ENCODE data around the gene NR4A3.
"Not testable (repeated sequence)": the region's sequence is repeated elsewhere in the genome, so short reads cannot be mapped to it uniquely, and the experiment has no call there.

NR4A3 gene

GRCh38 chr9:99821396-99822108 lies at the start of gene NR4A3:
TSS of gene NR4A3 (plus strand) at chr9:99821885. CDS start at chr9:99828043, 6,158 bp downstream.
- in situ Hi-C loops (cut with HindIII; ENCODE audit: low pct_unique_long_range_greater_than_20kb, low sequenced_read_pairs), result no loop called here
- peak; percentile 91 to 97 for DNase-seq (ENCODE audit: low read depth in 1 of 2, low spot score in 1 of 2)
- TF ChIP-seq JUND (IDR thresholded peaks at IDR 0.05; ENCODE audit: low read depth), result no peak

- no peak for TF ChIP-seq JUND (IDR thresholded peaks at IDR 0.05; ENCODE audit: low read depth)
- no peak for DNase-seq (ENCODE audit: low read depth in 1 of 2, low spot score in 1 of 2)
- in situ Hi-C loops (cut with HindIII; ENCODE audit: low pct_unique_long_range_greater_than_20kb, low sequenced_read_pairs), result no loop called here
Observed at GRCh38 chr9:99773468-99774138, 48.1 kb upstream of the NR4A3 start.

- in situ Hi-C loops (cut with HindIII; ENCODE audit: low pct_unique_long_range_greater_than_20kb, low sequenced_read_pairs), result no loop called here
- no peak for DNase-seq (ENCODE audit: low read depth in 1 of 2, low spot score in 1 of 2)
- TF ChIP-seq JUND (IDR thresholded peaks at IDR 0.05; ENCODE audit: low read depth), result no peak
Observed at GRCh38 chr9:99778308-99778707, 43.4 kb upstream of the NR4A3 start.

GRCh38 chr9:99778836-99779235 lies 42.8 kb upstream of the NR4A3 start:
- DNase-seq (ENCODE audit: low read depth in 1 of 2, low spot score in 1 of 2), result no peak
- TF ChIP-seq JUND (IDR thresholded peaks at IDR 0.05; ENCODE audit: low read depth), result no peak
- in situ Hi-C loops (cut with HindIII; ENCODE audit: low pct_unique_long_range_greater_than_20kb, low sequenced_read_pairs), result no loop called here

DNA sequence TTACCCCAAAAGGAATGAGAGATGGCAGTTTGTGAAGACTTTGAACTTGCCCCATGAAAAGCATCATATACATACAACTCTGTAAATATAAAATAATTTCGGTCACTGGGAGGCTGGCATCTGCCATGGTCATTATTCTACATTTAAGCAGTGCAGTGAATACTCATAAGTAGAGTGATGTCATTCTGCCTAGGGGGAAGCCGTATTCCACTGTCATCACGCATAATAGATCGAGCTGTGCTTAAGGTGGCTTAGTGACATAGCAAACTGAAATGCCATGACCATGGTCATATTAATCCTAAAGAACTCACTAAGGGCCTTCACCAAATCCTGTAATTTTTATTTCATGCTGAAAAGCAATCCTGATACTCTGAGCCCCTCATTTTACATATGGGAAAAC lies 42.4 kb upstream of the NR4A3 start:
- in situ Hi-C loops (cut with HindIII; ENCODE audit: low pct_unique_long_range_greater_than_20kb, low sequenced_read_pairs), result no loop called here
- no peak for DNase-seq (ENCODE audit: low read depth in 1 of 2, low spot score in 1 of 2)
- TF ChIP-seq JUND (IDR thresholded peaks at IDR 0.05; ENCODE audit: low read depth), result no peak

- DNase-seq (ENCODE audit: low read depth in 1 of 2, low spot score in 1 of 2); in situ Hi-C loops (cut with HindIII; ENCODE audit: low pct_unique_long_range_greater_than_20kb, low sequenced_read_pairs): not testable (repeated sequence)
Observed at GRCh38 chr9:99782349-99782748, 39.3 kb upstream of the NR4A3 start.

DNA sequence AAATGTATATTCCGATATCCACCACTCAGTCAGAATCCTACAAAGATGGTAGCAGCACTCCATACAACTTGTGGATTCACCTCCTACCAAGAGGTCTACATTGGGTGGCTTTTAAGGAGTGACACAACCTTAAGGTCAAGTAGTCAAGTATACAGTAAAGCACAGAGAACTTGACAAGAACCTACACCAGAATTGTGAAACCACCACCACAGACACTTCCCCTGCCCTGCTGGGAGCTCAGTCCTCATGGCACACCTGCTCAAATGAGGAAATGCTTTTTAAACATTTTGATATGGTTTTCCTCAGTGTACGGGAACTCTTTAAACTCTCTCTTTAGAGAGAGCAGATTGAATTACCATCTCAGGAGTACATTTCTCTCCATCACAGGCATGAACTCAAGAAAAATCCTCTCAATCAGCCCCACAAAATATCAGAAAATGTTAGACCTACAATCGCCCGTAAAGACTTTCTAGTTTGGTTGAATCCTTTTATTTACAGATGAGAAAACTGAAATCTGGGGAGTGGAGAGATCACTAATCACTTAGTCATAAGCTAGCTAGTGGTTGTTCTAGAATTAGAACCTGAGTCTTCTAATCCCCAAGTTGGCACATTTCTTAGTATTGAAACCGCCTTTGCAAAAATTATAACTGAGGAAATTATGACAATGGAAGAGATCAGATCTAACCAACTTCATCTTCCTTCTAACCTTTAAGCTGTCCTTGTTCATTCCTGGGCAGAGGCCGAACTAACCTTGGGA lies 38.5 kb upstream of the NR4A3 start:
- DNase-seq (ENCODE audit: low read depth in 1 of 2, low spot score in 1 of 2), result no peak

GRCh38 chr9:99783799-99784198 lies 37.9 kb upstream of the NR4A3 start:
- in situ Hi-C loops (cut with HindIII; ENCODE audit: low pct_unique_long_range_greater_than_20kb, low sequenced_read_pairs), result no loop called here
- no peak for DNase-seq (ENCODE audit: low read depth in 1 of 2, low spot score in 1 of 2)
- no peak for TF ChIP-seq JUND (IDR thresholded peaks at IDR 0.05; ENCODE audit: low read depth)

More for the DNA sequence above, 38.5 kb upstream of the NR4A3 start:
- TF ChIP-seq JUND (IDR thresholded peaks at IDR 0.05; ENCODE audit: low read depth), result no peak
- in situ Hi-C loops (cut with HindIII; ENCODE audit: low pct_unique_long_range_greater_than_20kb, low sequenced_read_pairs), result no loop called here

DNA sequence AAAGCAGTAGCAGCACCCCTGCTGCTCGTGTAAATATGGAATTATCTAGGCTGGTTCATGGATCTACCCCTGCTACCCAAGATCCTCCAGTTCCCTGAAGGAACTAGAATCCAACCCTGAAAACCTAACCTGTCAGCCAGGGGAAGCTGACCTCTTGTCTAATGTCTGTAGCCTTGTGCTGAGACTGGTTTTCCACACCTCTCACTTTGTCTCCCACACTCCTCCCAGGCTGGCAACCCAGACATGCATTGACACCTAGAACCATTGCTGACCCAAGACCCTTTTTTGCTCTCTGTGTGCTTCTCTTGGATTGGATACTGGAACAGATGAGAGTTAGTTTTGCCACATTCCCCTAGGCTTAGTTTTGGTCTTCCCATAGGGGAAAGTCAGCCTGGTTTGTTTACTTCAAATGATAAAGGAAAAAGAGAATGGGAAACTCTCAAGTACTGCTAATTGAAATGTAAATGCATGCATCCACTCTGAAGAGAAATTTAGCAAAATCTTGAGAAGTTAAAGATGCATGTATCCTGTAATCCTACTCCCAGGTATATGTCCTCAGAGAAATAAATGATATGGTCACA lies 36.6 kb upstream of the NR4A3 start:
- no peak for TF ChIP-seq JUND (IDR thresholded peaks at IDR 0.05; ENCODE audit: low read depth)
- DNase-seq (ENCODE audit: low read depth in 1 of 2, low spot score in 1 of 2), result no peak
- in situ Hi-C loops (cut with HindIII; ENCODE audit: low pct_unique_long_range_greater_than_20kb, low sequenced_read_pairs), result no loop called here

- no peak for DNase-seq (ENCODE audit: low read depth in 1 of 2, low spot score in 1 of 2)
- no peak for TF ChIP-seq JUND (IDR thresholded peaks at IDR 0.05; ENCODE audit: low read depth)
Observed at GRCh38 chr9:99787556-99787955, 34.1 kb upstream of the NR4A3 start.

DNA sequence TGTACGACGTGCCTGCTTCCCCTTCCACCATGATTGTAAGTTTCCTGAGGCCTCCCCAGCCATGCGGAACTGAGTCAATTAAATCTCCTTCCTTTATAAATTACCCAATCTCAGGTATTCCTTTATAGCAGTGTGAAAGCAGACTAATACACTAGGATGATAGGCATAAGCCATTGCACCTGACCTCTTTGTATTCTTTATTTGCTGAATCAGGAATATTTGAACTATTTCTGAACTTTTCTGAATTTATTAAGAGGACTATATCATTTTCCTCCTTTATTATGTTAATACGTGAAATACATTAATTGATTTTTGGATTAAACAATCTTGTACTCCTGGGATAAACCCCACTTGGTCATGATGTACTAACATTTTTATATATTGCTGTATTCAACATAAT lies 28.2 kb upstream of the NR4A3 start:
- no peak for DNase-seq (ENCODE audit: low read depth in 1 of 2, low spot score in 1 of 2)
- no peak for TF ChIP-seq JUND (IDR thresholded peaks at IDR 0.05; ENCODE audit: low read depth)
- in situ Hi-C loops (cut with HindIII; ENCODE audit: low pct_unique_long_range_greater_than_20kb, low sequenced_read_pairs), result no loop called here

More at GRCh38 chr9:99787556-99787955, 34.1 kb upstream of the NR4A3 start:
- in situ Hi-C loops (cut with HindIII; ENCODE audit: low pct_unique_long_range_greater_than_20kb, low sequenced_read_pairs), result no loop called here

- in situ Hi-C loops (cut with HindIII; ENCODE audit: low pct_unique_long_range_greater_than_20kb, low sequenced_read_pairs), result no loop called here
- no peak for DNase-seq (ENCODE audit: low read depth in 1 of 2, low spot score in 1 of 2)
- no peak for TF ChIP-seq JUND (IDR thresholded peaks at IDR 0.05; ENCODE audit: low read depth)
Observed at GRCh38 chr9:99796231-99796630, 25.5 kb upstream of the NR4A3 start.

GRCh38 chr9:99801775-99802174 lies 19.9 kb upstream of the NR4A3 start:
- TF ChIP-seq JUND (IDR thresholded peaks at IDR 0.05; ENCODE audit: low read depth), result no peak
- DNase-seq (ENCODE audit: low read depth in 1 of 2, low spot score in 1 of 2), result no peak
- in situ Hi-C loops (cut with HindIII; ENCODE audit: low pct_unique_long_range_greater_than_20kb, low sequenced_read_pairs), result no loop called here
